Mesenchymal stem cell (in vitro differentiated cells and primary cell): Measurements from ENCODE around the gene CD40.

Source experiments
- DNase-seq: peaks from one replicate; pipeline ENCODE4 v3.0.0-alpha.2; 2013
- H2AFZ ChIP-seq: one replicate; pipeline ENCODE4 v1.6.1; 2013; ENCODE audit warnings: low read depth, mild to moderate bottlenecking, control low read depth, inconsistent platforms, low read length, moderate library complexity
- H2AK5ac ChIP-seq: 2 replicates; pipeline ENCODE4 v1.6.1; 2013; ENCODE audit warnings: low read length, moderate library complexity, mild to moderate bottlenecking, inconsistent platforms; ENCODE audit not compliant: severe bottlenecking
- H2BK120ac ChIP-seq: one replicate; pipeline ENCODE4 v1.6.1; 2013; ENCODE audit warnings: low read depth, mild to moderate bottlenecking, inconsistent platforms, low read length, moderate library complexity
- H2BK12ac ChIP-seq, 2 experiments: one replicate each; pipeline ENCODE4 v1.6.1; 2013; ENCODE audit warnings: inconsistent platforms in 2 of 2, low read length in 2 of 2, mild to moderate bottlenecking in 2 of 2, moderate library complexity in 2 of 2, control low read depth in 1 of 2
- H2BK15ac ChIP-seq: one replicate; pipeline ENCODE4 v1.6.1; 2013; ENCODE audit warnings: mild to moderate bottlenecking, low read depth, inconsistent platforms; ENCODE audit not compliant: poor library complexity, severe bottlenecking
- H2BK5ac ChIP-seq: 2 replicates; pipeline ENCODE4 v1.6.1; 2013; ENCODE audit warnings: low read depth, mild to moderate bottlenecking, low read length, control low read depth, inconsistent platforms; ENCODE audit not compliant: poor library complexity, severe bottlenecking
- H3K14ac ChIP-seq, 2 experiments: one replicate each; pipeline ENCODE4 v1.6.1; 2013; ENCODE audit warnings: inconsistent platforms in 2 of 2, low read length in 2 of 2, control low read depth in 1 of 2, mild to moderate bottlenecking in 1 of 2, moderate library complexity in 1 of 2
- H3K18ac ChIP-seq, 2 experiments: one replicate each; pipeline ENCODE4 v1.6.1; 2013; ENCODE audit warnings: inconsistent platforms in 2 of 2, low read length in 2 of 2, control low read depth in 1 of 2, low read depth in 1 of 2, mild to moderate bottlenecking in 1 of 2
- H3K23ac ChIP-seq, 2 experiments: one replicate each; pipeline ENCODE4 v1.6.1; 2013; ENCODE audit warnings: inconsistent platforms in 2 of 2, low read length in 2 of 2, mild to moderate bottlenecking in 2 of 2, moderate library complexity in 2 of 2, control low read depth in 1 of 2
- H3K27ac ChIP-seq: 2 replicates; pipeline ENCODE4 v1.5.1; 2013; ENCODE audit warnings: mild to moderate bottlenecking, moderate library complexity, low read length, control low read depth, inconsistent platforms; ENCODE audit not compliant: poor library complexity, severe bottlenecking
- H3K27me3 ChIP-seq, 2 experiments: 2 replicates each; pipeline versions ENCODE4 v1.6.1 to v1.7.0; 2013; ENCODE audit warnings: low read length in 2 of 2, mild to moderate bottlenecking in 2 of 2, moderate library complexity in 2 of 2, control low read depth in 1 of 2, inconsistent platforms in 1 of 2; ENCODE audit not compliant: control insufficient read depth in 1 of 2, insufficient read depth in 1 of 2
- H3K36me3 ChIP-seq, 2 experiments: 2 replicates each; pipeline versions ENCODE4 v1.6.1 to v1.7.0; 2013; ENCODE audit warnings: low read length in 2 of 2, control low read depth in 1 of 2, inconsistent platforms in 1 of 2, low read depth in 1 of 2, mild to moderate bottlenecking in 1 of 2; ENCODE audit not compliant: insufficient read depth in 2 of 2, control insufficient read depth in 1 of 2
- H3K4ac ChIP-seq, 2 experiments: one replicate each; pipeline ENCODE4 v1.6.1; 2013; ENCODE audit warnings: inconsistent platforms in 2 of 2, low read length in 2 of 2, mild to moderate bottlenecking in 2 of 2, moderate library complexity in 2 of 2, control low read depth in 1 of 2, low read depth in 1 of 2
- H3K4me1 ChIP-seq: 2 replicates; pipeline ENCODE4 v1.6.1; 2013; ENCODE audit warnings: low read depth, low read length, control low read depth; ENCODE audit not compliant: control insufficient read depth, insufficient read depth
- H3K4me2 ChIP-seq: 2 replicates; pipeline ENCODE4 v1.6.1; 2013; ENCODE audit warnings: low read length, mild to moderate bottlenecking, inconsistent platforms; ENCODE audit not compliant: poor library complexity, severe bottlenecking
- H3K4me3 ChIP-seq, 2 experiments: 2 replicates each; pipeline versions ENCODE4 v1.5.1 to v1.7.0; 2013; ENCODE audit warnings: low read length in 2 of 2, mild to moderate bottlenecking in 2 of 2, control low read depth in 1 of 2, low read depth in 1 of 2; ENCODE audit not compliant: insufficient read depth in 1 of 2
- H3K79me1 ChIP-seq: replicated peaks from 2 replicates; pipeline ENCODE4 v1.6.1; 2013; ENCODE audit warnings: mild to moderate bottlenecking, control low read depth, low read length, inconsistent platforms; ENCODE audit not compliant: poor library complexity, severe bottlenecking
- H3K9ac ChIP-seq: 2 replicates; pipeline ENCODE4 v1.7.0; 2013; ENCODE audit warnings: mild to moderate bottlenecking, low read length, moderate library complexity
- H3K9me3 ChIP-seq: 2 replicates; pipeline ENCODE4 v1.7.0; 2013; ENCODE audit warnings: mild to moderate bottlenecking, low read length; ENCODE audit not compliant: control insufficient read depth
- H4K8ac ChIP-seq: one replicate; pipeline ENCODE4 v1.6.1; 2013; ENCODE audit warnings: inconsistent platforms, mild to moderate bottlenecking, low read length, moderate library complexity
- H4K91ac ChIP-seq: one replicate; pipeline ENCODE4 v1.6.1; 2013; ENCODE audit warnings: mild to moderate bottlenecking, low read length, inconsistent platforms
- WGBS: methylation state at CpG from one replicate; pipeline ENCODE4 v1.1.7; 2013; ENCODE audit warnings: mixed read lengths; 5-methylcytosine and 5-hydroxymethylcytosine counted together

Gene CD40

DNA sequence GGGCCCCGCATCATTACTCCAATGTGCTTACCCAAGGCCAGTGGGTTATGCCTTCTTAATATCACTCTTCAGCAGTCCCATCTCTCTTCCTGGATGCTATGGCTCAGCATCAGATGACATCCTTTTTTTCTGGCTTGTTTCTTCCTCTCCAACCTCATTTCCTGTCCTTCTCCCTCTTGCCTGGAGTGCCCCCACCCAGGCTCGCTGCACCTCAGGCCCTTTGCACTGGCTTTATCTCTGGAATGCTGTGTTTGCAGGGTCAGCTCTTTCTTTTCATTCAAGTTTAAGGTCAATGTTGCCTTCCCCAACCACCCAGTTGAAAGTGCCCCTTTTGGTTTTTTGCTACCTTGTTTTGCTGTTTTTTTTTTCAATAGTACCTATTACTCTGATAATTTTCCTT, 36.7 kb downstream of the CD40 start:
- DNase-seq: no peak
- Histone ChIP-seq H3K4me1 (no peaks in the 10 kb centered on the region), H3K4me2 (no peak overlapping the region), H2BK15ac (no peak overlapping the region), H3K9me3 (no peaks in the 10 kb centered on the region), H4K8ac (no peak overlapping the region), H3K79me1 (no peaks in the 10 kb centered on the region), H2BK120ac (no peak overlapping the region), H3K4me3 (no peak overlapping the region), H2AFZ (no peak overlapping the region), H3K36me3 (no peaks in the 10 kb centered on the region), H3K14ac (no peak overlapping the region), H3K27me3 (peaks cover 19 to 95% of the 10 kb centered on the region in 2 experiments), H2BK12ac (no peak overlapping the region), H3K18ac (no peak overlapping the region), H3K27ac (no peak overlapping the region), H2BK5ac (no peak overlapping the region), H3K4ac (no peak overlapping the region), H2AK5ac (no peak overlapping the region), H3K9ac (no peak overlapping the region), H3K23ac (no peak overlapping the region), H4K91ac (no peak overlapping the region)
- WGBS: 90% methylated on average over 2 of the region's 2 CpGs

DNA sequence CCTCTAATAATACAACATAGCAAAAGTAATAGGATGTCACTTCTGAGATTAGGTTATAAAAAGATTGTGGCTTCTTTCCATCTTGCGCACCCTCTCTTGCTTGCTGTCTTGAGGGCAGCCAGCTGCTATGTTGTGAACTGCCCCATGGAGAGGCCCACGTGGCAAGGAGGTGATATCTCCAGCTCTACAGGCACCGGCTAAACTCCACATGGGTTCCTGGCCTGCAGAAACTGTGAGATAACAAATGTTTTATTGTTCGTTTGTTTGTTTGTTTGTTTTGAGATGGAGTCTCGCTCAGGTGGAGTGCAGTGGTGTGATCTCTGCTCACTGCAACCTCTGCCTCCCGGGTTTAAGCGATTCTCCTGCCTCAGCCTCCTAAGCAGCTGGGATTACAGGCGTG, 38.0 kb downstream of the CD40 start:
- Histone ChIP-seq H3K36me3 (no peaks in the 10 kb centered on the region), H2AK5ac (no peak overlapping the region), H3K27me3 (peaks cover 26 to 96% of the 10 kb centered on the region in 2 experiments), H4K91ac (no peak overlapping the region), H2BK12ac (no peak overlapping the region), H2BK5ac (no peak overlapping the region), H3K4me1 (no peaks in the 10 kb centered on the region), H2BK15ac (no peak overlapping the region), H3K79me1 (no peaks in the 10 kb centered on the region), H3K18ac (no peak overlapping the region), H3K9me3 (no peaks in the 10 kb centered on the region), H3K4me3 (no peak overlapping the region), H4K8ac (no peak overlapping the region), H3K27ac (no peak overlapping the region), H3K23ac (no peak overlapping the region), H3K14ac (no peak overlapping the region), H2BK120ac (no peak overlapping the region), H2AFZ (no peak overlapping the region), H3K4ac (no peak overlapping the region), H3K4me2 (no peak overlapping the region), H3K9ac (no peak overlapping the region)
- WGBS: 35% methylated on average over 8 of the region's 8 CpGs
- no peak for DNase-seq

DNA sequence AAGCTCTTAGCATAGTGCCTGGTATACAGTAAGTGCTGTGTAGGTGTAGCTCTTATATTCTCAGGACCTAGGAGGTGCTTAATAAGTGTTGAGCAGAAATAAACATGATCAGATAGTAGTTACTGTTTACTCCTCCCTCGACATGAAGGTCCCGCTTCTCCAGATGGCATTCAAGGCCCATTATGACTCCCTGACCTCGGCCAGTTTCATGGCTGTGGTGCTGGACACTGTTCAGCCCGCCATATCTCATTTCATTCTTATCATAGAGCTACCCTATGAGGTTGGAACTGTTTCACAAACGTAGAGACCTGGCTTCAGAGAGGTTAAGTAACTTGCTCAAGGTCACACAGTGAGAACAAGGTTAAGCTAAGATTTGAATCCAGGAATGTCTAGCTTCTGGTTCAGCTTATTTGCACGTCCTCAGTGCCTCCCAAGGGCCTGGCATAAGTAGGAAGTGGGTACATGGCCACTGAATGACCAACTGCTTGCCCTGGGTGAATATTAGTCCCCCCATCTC, 39.0 kb downstream of the CD40 start:
- H3K4me2 ChIP-seq: no peak overlapping the region
- no peak overlapping the region for H3K4ac ChIP-seq
- no peak overlapping the region for H2AK5ac ChIP-seq
- H3K18ac ChIP-seq: no peak overlapping the region
- H3K27me3 ChIP-seq: peaks cover 30 to 95% of the 10 kb centered on the region in 2 experiments
- no peak overlapping the region for H4K8ac ChIP-seq
- no peaks in the 10 kb centered on the region for H3K4me1 ChIP-seq
- no peak overlapping the region for H3K23ac ChIP-seq
- no peaks in the 10 kb centered on the region for H3K79me1 ChIP-seq
- no peak overlapping the region for H2AFZ ChIP-seq
- no peaks in the 10 kb centered on the region for H3K36me3 ChIP-seq
- H3K27ac ChIP-seq: no peak overlapping the region
- H3K9me3 ChIP-seq: no peaks in the 10 kb centered on the region
- H2BK120ac ChIP-seq: no peak overlapping the region
- no peak overlapping the region for H3K9ac ChIP-seq
- no peak overlapping the region for H4K91ac ChIP-seq
- 49% methylated on average over 6 of the region's 6 CpGs for WGBS
- H2BK15ac ChIP-seq: no peak overlapping the region
- no peak overlapping the region for H3K14ac ChIP-seq
- DNase-seq: no peak
- H2BK5ac ChIP-seq: no peak overlapping the region
- H3K4me3 ChIP-seq: no peak overlapping the region
- no peak overlapping the region for H2BK12ac ChIP-seq

DNA sequence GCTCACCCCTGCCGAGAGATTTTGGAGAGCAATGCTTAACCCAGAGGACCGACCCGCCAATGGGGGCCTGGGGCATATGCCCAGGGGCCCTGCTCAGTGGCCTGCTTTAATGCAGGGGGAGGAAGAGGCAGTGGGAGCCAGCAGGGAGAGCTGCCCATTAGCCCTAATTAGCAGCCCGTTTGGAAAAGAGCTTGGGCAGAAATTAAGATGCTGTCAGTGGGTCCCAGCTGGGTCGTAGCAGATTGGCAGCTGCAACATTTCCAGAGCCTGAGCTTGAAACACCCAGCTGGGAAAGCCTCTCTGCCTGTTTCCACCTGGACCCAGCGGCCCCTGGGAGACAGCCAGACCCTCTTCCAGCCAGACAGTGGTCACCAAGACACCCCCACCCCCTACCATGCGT, 39.5 kb downstream of the CD40 start:
- WGBS: 62% methylated on average over 7 of the region's 7 CpGs
- H3K23ac ChIP-seq: no peak overlapping the region
- H3K18ac ChIP-seq: no peak overlapping the region
- H3K4me2 ChIP-seq: no peak overlapping the region
- H3K4me1 ChIP-seq: no peaks in the 10 kb centered on the region
- H3K79me1 ChIP-seq: no peaks in the 10 kb centered on the region
- no peak overlapping the region for H2BK12ac ChIP-seq
- no peak overlapping the region for H4K8ac ChIP-seq
- no peak overlapping the region for H2BK5ac ChIP-seq
- DNase-seq: no peak
- H4K91ac ChIP-seq: no peak overlapping the region
- H3K4ac ChIP-seq: no peak overlapping the region
- H2BK120ac ChIP-seq: no peak overlapping the region
- no peak overlapping the region for H2AK5ac ChIP-seq
- H3K9me3 ChIP-seq: no peaks in the 10 kb centered on the region
- peaks cover 30 to 96% of the 10 kb centered on the region in 2 experiments for H3K27me3 ChIP-seq
- H2BK15ac ChIP-seq: no peak overlapping the region
- H3K9ac ChIP-seq: no peak overlapping the region
- no peak overlapping the region for H3K27ac ChIP-seq
- H2AFZ ChIP-seq: no peak overlapping the region
- no peak overlapping the region for H3K4me3 ChIP-seq
- no peaks in the 10 kb centered on the region for H3K36me3 ChIP-seq
- no peak overlapping the region for H3K14ac ChIP-seq
